ENCODE measurements around the gene CLEC2D.

CLEC2D gene

GRCh38 chr12:9626821-9627220 lies 42.7 kb upstream of the CLEC2D start:
- Histone ChIP-seq H3K9me2 (replicated peaks; ENCODE audit: control insufficient read depth, low read length) (no peaks in the 10 kb centered on the region), H3K27me3 (ENCODE audit: control insufficient read depth, low read length) (0 out of 2 replicates have a peak, but pooled peaks cover 8% of the 10 kb centered on the region), H3K36me3 (ENCODE audit: control insufficient read depth, low read length) (no peaks in the 10 kb centered on the region), H3K9me3 (ENCODE audit: control insufficient read depth, insufficient read depth, low read length) (no peaks in the 10 kb centered on the region), H3K27ac (ENCODE audit: low read depth, low read length) (no peak overlapping the region), H3K4me1 (ENCODE audit: control insufficient read depth, low read length) (0 out of 2 replicates have a peak, but pooled peaks cover 5% of the 10 kb centered on the region), H3K4me2 (ENCODE audit: low read length) (no peak overlapping the region), H3K79me2 (ENCODE audit: control insufficient read depth, low read length) (no peaks in the 10 kb centered on the region), H4K20me1 (ENCODE audit: control insufficient read depth, insufficient read depth, low read depth, low read length) (no peaks in the 10 kb centered on the region), H3K4me3 (ENCODE audit: low read length) (no peak overlapping the region), H3F3A (ENCODE audit: control insufficient read depth, insufficient read depth) (no peaks in the 10 kb centered on the region)
- TF ChIP-seq EZH2phosphoT487 (IDR thresholded peaks at IDR 0.05; ENCODE audit: borderline replicate concordance, low read length) (no peak), CTCF (IDR thresholded peaks at IDR 0.05; ENCODE audit: low read depth, low read length, poor library complexity, severe bottlenecking) (no peak)

- Histone ChIP-seq H3K79me2 (ENCODE audit: control insufficient read depth, low read length) (no peaks in the 10 kb centered on the region), H3K36me3 (ENCODE audit: control insufficient read depth, low read length) (peaks cover 3% of the 10 kb centered on the region; the same call in 1 of the 2 replicates), H3F3A (ENCODE audit: control insufficient read depth, insufficient read depth) (no peaks in the 10 kb centered on the region), H3K9me2 (replicated peaks; ENCODE audit: control insufficient read depth, low read length) (no peaks in the 10 kb centered on the region), H3K27ac (ENCODE audit: low read depth, low read length) (no peak overlapping the region), H3K9me3 (ENCODE audit: control insufficient read depth, insufficient read depth, low read length) (peaks cover 12% of the 10 kb centered on the region; the same call in 1 of the 2 replicates), H3K4me2 (ENCODE audit: low read length) (no peak overlapping the region), H3K4me1 (ENCODE audit: control insufficient read depth, low read length) (peaks cover 34% of the 10 kb centered on the region), H3K27me3 (ENCODE audit: control insufficient read depth, low read length) (no peaks in the 10 kb centered on the region), H3K4me3 (ENCODE audit: low read length) (no peak overlapping the region), H4K20me1 (ENCODE audit: control insufficient read depth, insufficient read depth, low read depth, low read length) (no peaks in the 10 kb centered on the region)
- TF ChIP-seq EZH2phosphoT487 (IDR thresholded peaks at IDR 0.05; ENCODE audit: borderline replicate concordance, low read length) (no peak), CTCF (IDR thresholded peaks at IDR 0.05; ENCODE audit: low read depth, low read length, poor library complexity, severe bottlenecking) (no peak)
Observed at GRCh38 chr12:9632766-9633165, 36.7 kb upstream of the CLEC2D start.

GRCh38 chr12:9634177-9634803 lies 35.2 kb upstream of the CLEC2D start:
- H3K9me2 ChIP-seq (replicated peaks; ENCODE audit: control insufficient read depth, low read length), result no peaks in the 10 kb centered on the region
- H3K4me1 ChIP-seq (ENCODE audit: control insufficient read depth, low read length), result peaks cover 47% of the 10 kb centered on the region
- no peak overlapping the region for H3K27ac ChIP-seq (ENCODE audit: low read depth, low read length)
- peaks cover 3% of the 10 kb centered on the region; the same call in 1 of the 2 replicates for H3K36me3 ChIP-seq (ENCODE audit: control insufficient read depth, low read length)
- H3K9me3 ChIP-seq (ENCODE audit: control insufficient read depth, insufficient read depth, low read length), result peaks cover 12% of the 10 kb centered on the region; the same call in 1 of the 2 replicates
- peak overlapping the region; percentile 41 for H3K4me2 ChIP-seq (ENCODE audit: low read length)
- H3F3A ChIP-seq (ENCODE audit: control insufficient read depth, insufficient read depth), result no peaks in the 10 kb centered on the region
- no peaks in the 10 kb centered on the region for H3K27me3 ChIP-seq (ENCODE audit: control insufficient read depth, low read length)
- H3K4me3 ChIP-seq (ENCODE audit: low read length), result no peak overlapping the region
- H4K20me1 ChIP-seq (ENCODE audit: control insufficient read depth, insufficient read depth, low read depth, low read length), result no peaks in the 10 kb centered on the region
- H3K79me2 ChIP-seq (ENCODE audit: control insufficient read depth, low read length), result no peaks in the 10 kb centered on the region
- TF ChIP-seq EZH2phosphoT487 (IDR thresholded peaks at IDR 0.05; ENCODE audit: borderline replicate concordance, low read length) (no peak), CTCF (IDR thresholded peaks at IDR 0.05; ENCODE audit: low read depth, low read length, poor library complexity, severe bottlenecking) (peak; percentile 81)

Measured in DOHH2 (cell line).